ENCODE results near the gene LURAP1L. TPM values are rescaled to one million over a fixed set of nuclear protein-coding genes. Genes with fewer than 3 reads are reported as not detected.
A peak's percentile ranks its signal among the peaks of the same experiment; 100 is the strongest.
"Not testable (repeated sequence)": the region's sequence is repeated elsewhere in the genome, so short reads cannot be mapped to it uniquely, and the experiment has no call there.

LURAP1L gene
- total RNA-seq, 1 donor from 2014 or later: 25.6 TPM

GRCh38 chr9:12856603-12857002 is 81.8 kb downstream of the LURAP1L start:
- DNase-seq: no peak
- no peak for TF ChIP-seq CTCF (IDR thresholded peaks at IDR 0.05; ENCODE audit: partially characterized antibody, unreplicated experiment)
- Mint-ChIP-seq H3K27ac (ENCODE audit: unreplicated experiment) (no peak overlapping the region), H3K27me3 (ENCODE audit: unreplicated experiment) (no peaks in the 10 kb centered on the region), H3K4me3 (ENCODE audit: unreplicated experiment) (no peak overlapping the region), H3K9me3 (ENCODE audit: unreplicated experiment) (no peaks in the 10 kb centered on the region), H3K4me1 (ENCODE audit: low read depth, unreplicated experiment) (peaks cover 3% of the 10 kb centered on the region), H3K36me3 (ENCODE audit: unreplicated experiment) (no peaks in the 10 kb centered on the region)

GRCh38 chr9:12859704-12860251 is 85.0 kb downstream of the LURAP1L start:
- no peaks in the 10 kb centered on the region for H3K9me3 Mint-ChIP-seq (ENCODE audit: unreplicated experiment)
- no peaks in the 10 kb centered on the region for H3K27me3 Mint-ChIP-seq (ENCODE audit: unreplicated experiment)
- TF ChIP-seq CTCF (IDR thresholded peaks at IDR 0.05; ENCODE audit: partially characterized antibody, unreplicated experiment): no peak
- no peak overlapping the region for H3K27ac Mint-ChIP-seq (ENCODE audit: unreplicated experiment)
- H3K4me3 Mint-ChIP-seq (ENCODE audit: unreplicated experiment): no peak overlapping the region
- H3K36me3 Mint-ChIP-seq (ENCODE audit: unreplicated experiment): no peaks in the 10 kb centered on the region
- no peak for DNase-seq
- peaks cover 10% of the 10 kb centered on the region for H3K4me1 Mint-ChIP-seq (ENCODE audit: low read depth, unreplicated experiment)

- Mint-ChIP-seq H3K36me3 (ENCODE audit: unreplicated experiment) (no peaks in the 10 kb centered on the region), H3K27ac (ENCODE audit: unreplicated experiment) (no peak overlapping the region), H3K4me3 (ENCODE audit: unreplicated experiment) (no peak overlapping the region), H3K9me3 (ENCODE audit: unreplicated experiment) (no peaks in the 10 kb centered on the region), H3K27me3 (ENCODE audit: unreplicated experiment) (no peaks in the 10 kb centered on the region), H3K4me1 (ENCODE audit: low read depth, unreplicated experiment) (peaks cover 10% of the 10 kb centered on the region)
- no peak for TF ChIP-seq CTCF (IDR thresholded peaks at IDR 0.05; ENCODE audit: partially characterized antibody, unreplicated experiment)
- no peak for DNase-seq
These were observed 86.2 kb downstream of the LURAP1L start for GRCh38 chr9:12860998-12861397.

- Mint-ChIP-seq H3K27me3 (ENCODE audit: unreplicated experiment) (no peaks in the 10 kb centered on the region), H3K9me3 (ENCODE audit: unreplicated experiment) (no peaks in the 10 kb centered on the region), H3K36me3 (ENCODE audit: unreplicated experiment) (peaks cover 3% of the 10 kb centered on the region), H3K27ac (ENCODE audit: unreplicated experiment) (no peak overlapping the region), H3K4me1 (ENCODE audit: low read depth, unreplicated experiment) (peaks cover 10% of the 10 kb centered on the region), H3K4me3 (ENCODE audit: unreplicated experiment) (no peak overlapping the region)
- no peak for DNase-seq
- TF ChIP-seq CTCF (IDR thresholded peaks at IDR 0.05; ENCODE audit: partially characterized antibody, unreplicated experiment): no peak
These were observed 88.0 kb downstream of the LURAP1L start for GRCh38 chr9:12862611-12863410.

- DNase-seq: no peak
- no peaks in the 10 kb centered on the region for H3K27me3 Mint-ChIP-seq (ENCODE audit: unreplicated experiment)
- no peak overlapping the region for H3K27ac Mint-ChIP-seq (ENCODE audit: unreplicated experiment)
- H3K9me3 Mint-ChIP-seq (ENCODE audit: unreplicated experiment): peaks cover 2% of the 10 kb centered on the region
- H3K4me1 Mint-ChIP-seq (ENCODE audit: low read depth, unreplicated experiment): peaks cover 10% of the 10 kb centered on the region
- peak overlapping the region; percentile 22 for H3K4me3 Mint-ChIP-seq (ENCODE audit: unreplicated experiment)
- H3K36me3 Mint-ChIP-seq (ENCODE audit: unreplicated experiment): peaks cover 7% of the 10 kb centered on the region
- no peak for TF ChIP-seq CTCF (IDR thresholded peaks at IDR 0.05; ENCODE audit: partially characterized antibody, unreplicated experiment)
These were observed 88.8 kb downstream of the LURAP1L start for GRCh38 chr9:12863618-12864017.

- not testable (repeated sequence) for H3K4me3 Mint-ChIP-seq (ENCODE audit: unreplicated experiment); H3K36me3 Mint-ChIP-seq (ENCODE audit: unreplicated experiment); H3K4me1 Mint-ChIP-seq (ENCODE audit: low read depth, unreplicated experiment); H3K27me3 Mint-ChIP-seq (ENCODE audit: unreplicated experiment); DNase-seq; H3K27ac Mint-ChIP-seq (ENCODE audit: unreplicated experiment); H3K9me3 Mint-ChIP-seq (ENCODE audit: unreplicated experiment)
These were observed 90.6 kb downstream of the LURAP1L start for GRCh38 chr9:12865380-12865779.

All from glutamatergic neuron (in vitro differentiated cells).